ENCODE results near the gene C16orf92. TPM values are rescaled to one million over a fixed set of nuclear protein-coding genes. Genes with fewer than 3 reads are reported as not detected.

Gene C16orf92
- total and polyA plus RNA-seq, 2 of the 8 experiments (the other 6 are each of a cell fraction or from before 2014, with no cell fraction given) = not detected

DNA sequence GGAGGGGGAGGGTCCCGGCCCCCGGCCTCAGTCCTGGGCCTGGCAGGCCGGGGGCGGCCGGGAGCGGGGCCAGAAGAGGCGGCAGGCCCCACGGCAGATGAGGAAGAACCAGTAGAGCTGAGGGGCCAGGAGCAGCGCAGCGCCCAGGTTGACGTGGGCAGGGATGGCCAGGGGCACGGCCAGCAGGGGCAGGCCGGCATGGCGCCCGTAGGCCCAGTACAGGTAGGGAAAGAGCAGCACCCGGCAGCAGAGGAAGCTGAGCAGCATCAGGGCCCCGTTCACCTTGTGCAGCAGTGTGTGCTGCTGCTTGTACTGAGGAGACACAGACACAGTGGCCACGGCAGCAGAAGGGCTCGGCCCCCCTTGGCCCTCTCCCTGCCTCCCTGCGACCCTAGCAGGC lies 2.2 kb downstream of the C16orf92 start:
- H3K9me3 ChIP-seq (ENCODE audit: insufficient read depth in 2 of 2, low read depth in 1 of 2, low read length in 1 of 2) = no peaks in the 10 kb centered on the region
- ChIA-PET CTCF (ENCODE audit: partially characterized antibody) (interaction anchor here (1.1 to 1.3 kb wide), 2 partner anchors 20 to 73 kb away, joined by 3 to 6 read pairs; no protein-coding TSS in a partner anchor), POLR2A (ENCODE audit: partially characterized antibody) (interaction anchor here (0.7 to 1.2 kb wide), 2 partner anchors 17 to 24 kb away, joined by 3 to 4 read pairs; no protein-coding TSS in a partner anchor)
- DNase-seq (ENCODE audit: low read depth in 1 of 2, low spot score in 2 of 2) = no peak
- no peak overlapping the region for H3K4me2 ChIP-seq (ENCODE audit: insufficient read depth in 1 of 2, low read depth in 2 of 2, low read length in 2 of 2)
- no peak overlapping the region for H3K27ac ChIP-seq (ENCODE audit: low read depth, low read length)
- H3K4me1 ChIP-seq (replicated peaks in 1 of 4; ENCODE audit: control insufficient read depth in 3 of 4, insufficient read depth in 4 of 4, low read length in 3 of 4) = peaks cover 0 to 17% (median 10%) of the 10 kb centered on the region in 4 experiments; a peak in 4 of 7 replicates
- no peak overlapping the region for H2BK12ac ChIP-seq (ENCODE audit: low read depth, low read length)
- no peak overlapping the region for H2BK5ac ChIP-seq (ENCODE audit: low read depth, low read length)
- H2AK5ac ChIP-seq (ENCODE audit: low read depth, low read length) = no peak overlapping the region
- H2AFZ ChIP-seq (ENCODE audit: low read length) = no peak overlapping the region
- H3K79me1 ChIP-seq (ENCODE audit: low read depth, low read length) = peaks cover 5% of the 10 kb centered on the region; the same call in 1 of the 2 replicates
- H4K20me1 ChIP-seq (replicated peaks in 1 of 2; ENCODE audit: control insufficient read depth in 1 of 2, insufficient read depth in 2 of 2, low read length in 2 of 2) = peaks cover 12 to 16% of the 10 kb centered on the region in 2 experiments
- no peak overlapping the region for H2BK15ac ChIP-seq (ENCODE audit: low read length)
- H4K91ac ChIP-seq (replicated peaks; ENCODE audit: insufficient read length, low read length) = no peak overlapping the region
- FAIRE-seq = no peak
- peaks cover 4% of the 10 kb centered on the region; the same call in 1 of the 2 replicates for H3K23me2 ChIP-seq (ENCODE audit: low read depth, low read length)
- no peak overlapping the region for H4K5ac ChIP-seq (ENCODE audit: insufficient read length, low read depth, low read length)
- H3K14ac ChIP-seq (ENCODE audit: insufficient read length) = no peak overlapping the region
- no peak overlapping the region for H3K56ac ChIP-seq (replicated peaks; ENCODE audit: insufficient read length, low read depth, low read length)
- WGBS, 2 experiments (ENCODE audit: extremely low coverage in 1 of 2, insufficient coverage in 1 of 2, insufficient read length in 1 of 2, insufficient replicate concordance in 2 of 2, low coverage in 1 of 2, low lambda C conversion rate in 2 of 2, missing lambda C conversion rate in 1 of 2) = 81% methylated on average over 12 of the region's 20 CpGs; no CpG with 5 or more reads in 1 of the 2 experiments
- no peak overlapping the region for H3K4ac ChIP-seq (replicated peaks; ENCODE audit: insufficient read length, low read depth, low read length)
- H3K9ac ChIP-seq (replicated peaks in 1 of 4; ENCODE audit: extremely low read depth in 1 of 4, low read depth in 3 of 4, low read length in 3 of 4) = no peak overlapping the region
- H3K4me3 ChIP-seq (ENCODE audit: extremely low read depth in 1 of 4, insufficient read depth in 2 of 4, low read depth in 3 of 4, low read length in 4 of 4) = no peak overlapping the region
- peaks cover 0 to 7% (median under 1%) of the 10 kb centered on the region in 4 experiments; a peak in 2 of 8 replicates for H3K36me3 ChIP-seq (ENCODE audit: control insufficient read depth in 2 of 4, insufficient read depth in 4 of 4, low read length in 3 of 4)
- H3K79me2 ChIP-seq (ENCODE audit: control insufficient read depth in 1 of 2, insufficient read depth in 2 of 2, low read length in 2 of 2) = no peaks in the 10 kb centered on the region
- no peak overlapping the region for H2BK120ac ChIP-seq (replicated peaks; ENCODE audit: low read depth, low read length)
- H3K23ac ChIP-seq (ENCODE audit: insufficient read length) = no peak overlapping the region
- no peaks in the 10 kb centered on the region for H3K27me3 ChIP-seq (replicated peaks in 1 of 4; ENCODE audit: control insufficient read depth in 3 of 4, extremely low read depth in 1 of 4, insufficient read depth in 3 of 4, low read length in 3 of 4)
- H3K18ac ChIP-seq (ENCODE audit: extremely low read depth, low read length) = no peak overlapping the region
- TF ChIP-seq SAP30 (IDR thresholded peaks at IDR 0.05; ENCODE audit: insufficient read depth, insufficient replicate concordance, low read length) (no peak), RBBP5 (IDR thresholded peaks at IDR 0.05; ENCODE audit: borderline replicate concordance, low read depth, low read length) (no peak), KDM1A (IDR thresholded peaks at IDR 0.05; ENCODE audit: borderline replicate concordance, low read length) (no peak), RFX5 (IDR thresholded peaks at IDR 0.05; ENCODE audit: borderline replicate concordance, low read depth, low read length) (no peak), ASH2L (IDR thresholded peaks at IDR 0.05; ENCODE audit: low read length) (no peak)
- TF ChIP-seq, protein P1, sequence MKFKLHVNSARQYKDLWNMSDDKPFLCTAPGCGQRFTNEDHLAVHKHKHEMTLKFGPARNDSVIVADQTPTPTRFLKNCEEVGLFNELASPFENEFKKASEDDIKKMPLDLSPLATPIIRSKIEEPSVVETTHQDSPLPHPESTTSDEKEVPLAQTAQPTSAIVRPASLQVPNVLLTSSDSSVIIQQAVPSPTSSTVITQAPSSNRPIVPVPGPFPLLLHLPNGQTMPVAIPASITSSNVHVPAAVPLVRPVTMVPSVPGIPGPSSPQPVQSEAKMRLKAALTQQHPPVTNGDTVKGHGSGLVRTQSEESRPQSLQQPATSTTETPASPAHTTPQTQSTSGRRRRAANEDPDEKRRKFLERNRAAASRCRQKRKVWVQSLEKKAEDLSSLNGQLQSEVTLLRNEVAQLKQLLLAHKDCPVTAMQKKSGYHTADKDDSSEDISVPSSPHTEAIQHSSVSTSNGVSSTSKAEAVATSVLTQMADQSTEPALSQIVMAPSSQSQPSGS (IDR thresholded peaks at IDR 0.05; ENCODE audit: low read length) = no peak
- no peak overlapping the region for H2BK20ac ChIP-seq (ENCODE audit: low read length)
- H4K8ac ChIP-seq (ENCODE audit: extremely low read depth, insufficient read depth, low read length) = no peak overlapping the region

All from H1 (cell line).